ENCODE data around the gene C10orf53.

C10orf53 gene

DNA sequence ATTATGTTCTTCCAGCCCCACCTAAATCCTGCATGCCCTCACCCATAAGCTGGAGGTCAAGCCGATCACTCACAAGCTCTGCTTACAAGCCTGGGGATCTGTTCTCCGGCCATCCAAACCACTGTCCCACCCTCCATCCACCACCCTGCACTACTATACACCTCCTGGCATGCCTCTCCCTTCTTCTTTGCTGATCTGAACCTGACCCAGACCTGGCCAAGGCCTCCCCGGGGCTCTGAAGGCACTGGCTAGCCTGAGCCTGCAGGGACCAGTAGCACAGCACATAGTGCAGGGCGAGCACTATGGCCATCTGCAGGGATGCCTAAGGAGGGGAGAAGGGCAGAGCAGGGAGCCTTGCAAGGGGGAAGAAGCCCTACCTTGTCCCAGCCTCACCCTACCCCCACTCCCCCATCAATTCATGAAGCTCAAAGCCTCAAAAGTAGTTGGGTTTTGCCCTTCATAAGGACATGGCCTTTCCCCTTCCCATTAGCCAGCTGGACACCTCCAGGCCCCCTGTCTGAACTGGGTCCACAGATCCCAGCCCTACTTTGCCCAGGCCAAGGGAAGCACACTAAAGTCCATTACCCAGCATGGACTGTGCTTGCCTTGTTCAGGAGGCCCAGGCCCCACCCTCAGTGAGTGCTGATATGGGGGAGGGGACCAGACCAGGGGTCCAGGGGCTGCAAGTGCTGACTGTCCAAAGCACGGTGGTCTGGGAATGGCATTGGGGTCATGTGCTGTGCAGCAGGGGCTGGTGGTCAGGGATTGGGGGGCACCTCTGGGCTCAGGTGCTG, 36.0 kb upstream of the C10orf53 start:
- Histone ChIP-seq H3K9me2 (replicated peaks; ENCODE audit: control insufficient read depth, low read length) (no peaks in the 10 kb centered on the region), H3K4me2 (ENCODE audit: low read length) (no peak overlapping the region), H3K27ac (ENCODE audit: low read depth, low read length) (no peak overlapping the region), H3K36me3 (ENCODE audit: control insufficient read depth, low read length) (no peaks in the 10 kb centered on the region), H3K9me3 (ENCODE audit: control insufficient read depth, insufficient read depth, low read length) (no peaks in the 10 kb centered on the region), H3K27me3 (ENCODE audit: control insufficient read depth, low read length) (no peaks in the 10 kb centered on the region; the same call in 1 of the 2 replicates), H3K79me2 (ENCODE audit: control insufficient read depth, low read length) (no peaks in the 10 kb centered on the region), H3K4me1 (ENCODE audit: control insufficient read depth, low read length) (peaks cover 12% of the 10 kb centered on the region), H3F3A (ENCODE audit: control insufficient read depth, insufficient read depth) (no peaks in the 10 kb centered on the region), H4K20me1 (ENCODE audit: control insufficient read depth, insufficient read depth, low read depth, low read length) (no peaks in the 10 kb centered on the region), H3K4me3 (ENCODE audit: low read length) (no peak overlapping the region)
- no peak for TF ChIP-seq EZH2phosphoT487 (IDR thresholded peaks at IDR 0.05; ENCODE audit: borderline replicate concordance, low read length)
- TF ChIP-seq, protein P1, sequence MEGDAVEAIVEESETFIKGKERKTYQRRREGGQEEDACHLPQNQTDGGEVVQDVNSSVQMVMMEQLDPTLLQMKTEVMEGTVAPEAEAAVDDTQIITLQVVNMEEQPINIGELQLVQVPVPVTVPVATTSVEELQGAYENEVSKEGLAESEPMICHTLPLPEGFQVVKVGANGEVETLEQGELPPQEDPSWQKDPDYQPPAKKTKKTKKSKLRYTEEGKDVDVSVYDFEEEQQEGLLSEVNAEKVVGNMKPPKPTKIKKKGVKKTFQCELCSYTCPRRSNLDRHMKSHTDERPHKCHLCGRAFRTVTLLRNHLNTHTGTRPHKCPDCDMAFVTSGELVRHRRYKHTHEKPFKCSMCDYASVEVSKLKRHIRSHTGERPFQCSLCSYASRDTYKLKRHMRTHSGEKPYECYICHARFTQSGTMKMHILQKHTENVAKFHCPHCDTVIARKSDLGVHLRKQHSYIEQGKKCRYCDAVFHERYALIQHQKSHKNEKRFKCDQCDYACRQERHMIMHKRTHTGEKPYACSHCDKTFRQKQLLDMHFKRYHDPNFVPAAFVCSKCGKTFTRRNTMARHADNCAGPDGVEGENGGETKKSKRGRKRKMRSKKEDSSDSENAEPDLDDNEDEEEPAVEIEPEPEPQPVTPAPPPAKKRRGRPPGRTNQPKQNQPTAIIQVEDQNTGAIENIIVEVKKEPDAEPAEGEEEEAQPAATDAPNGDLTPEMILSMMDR (IDR thresholded peaks at IDR 0.05; ENCODE audit: low read depth, low read length, poor library complexity, severe bottlenecking): no peak

DNA sequence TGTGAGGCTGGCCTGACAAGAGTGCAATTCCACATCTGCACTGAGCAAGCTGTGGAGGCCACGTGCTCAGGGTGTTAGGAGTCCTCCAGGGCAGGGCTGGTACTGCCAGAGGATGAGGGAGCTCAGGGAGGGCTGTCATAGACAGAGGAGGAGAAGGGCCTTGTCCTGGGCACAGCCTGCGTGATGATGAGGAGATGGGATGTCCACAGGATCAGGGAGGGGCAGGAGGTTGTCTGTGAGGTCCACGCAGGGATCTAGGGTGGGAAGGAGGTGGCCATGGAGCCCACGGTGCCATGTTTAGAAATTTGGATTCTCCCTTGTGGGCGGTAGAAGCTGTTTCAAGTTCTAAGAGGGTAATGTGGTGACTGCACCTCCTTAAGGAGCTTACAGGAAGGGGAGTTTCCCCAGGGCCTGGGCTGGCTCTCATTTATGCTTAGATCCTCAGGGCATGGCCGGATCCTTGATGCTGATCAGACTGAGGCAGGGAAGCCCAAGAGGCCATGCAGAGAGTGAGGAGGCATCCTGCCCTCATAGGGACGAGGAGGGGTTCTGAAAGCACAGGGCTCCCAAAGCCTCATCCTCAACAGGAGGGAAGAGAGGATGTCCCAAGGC, 35.3 kb upstream of the C10orf53 start:
- TF ChIP-seq EZH2phosphoT487 (IDR thresholded peaks at IDR 0.05; ENCODE audit: borderline replicate concordance, low read length): no peak
- TF ChIP-seq, protein P1 (IDR thresholded peaks at IDR 0.05; ENCODE audit: low read depth, low read length, poor library complexity, severe bottlenecking): no peak
- Histone ChIP-seq H3F3A (ENCODE audit: control insufficient read depth, insufficient read depth) (peaks cover 3% of the 10 kb centered on the region; the same call in 1 of the 2 replicates), H3K9me3 (ENCODE audit: control insufficient read depth, insufficient read depth, low read length) (no peaks in the 10 kb centered on the region), H4K20me1 (ENCODE audit: control insufficient read depth, insufficient read depth, low read depth, low read length) (no peaks in the 10 kb centered on the region), H3K4me1 (ENCODE audit: control insufficient read depth, low read length) (peaks cover 19% of the 10 kb centered on the region), H3K27ac (ENCODE audit: low read depth, low read length) (no peak overlapping the region), H3K9me2 (replicated peaks; ENCODE audit: control insufficient read depth, low read length) (no peaks in the 10 kb centered on the region), H3K27me3 (ENCODE audit: control insufficient read depth, low read length) (no peaks in the 10 kb centered on the region; the same call in 1 of the 2 replicates), H3K4me3 (ENCODE audit: low read length) (no peak overlapping the region), H3K4me2 (ENCODE audit: low read length) (no peak overlapping the region), H3K79me2 (ENCODE audit: control insufficient read depth, low read length) (no peaks in the 10 kb centered on the region), H3K36me3 (ENCODE audit: control insufficient read depth, low read length) (no peaks in the 10 kb centered on the region)

DNA sequence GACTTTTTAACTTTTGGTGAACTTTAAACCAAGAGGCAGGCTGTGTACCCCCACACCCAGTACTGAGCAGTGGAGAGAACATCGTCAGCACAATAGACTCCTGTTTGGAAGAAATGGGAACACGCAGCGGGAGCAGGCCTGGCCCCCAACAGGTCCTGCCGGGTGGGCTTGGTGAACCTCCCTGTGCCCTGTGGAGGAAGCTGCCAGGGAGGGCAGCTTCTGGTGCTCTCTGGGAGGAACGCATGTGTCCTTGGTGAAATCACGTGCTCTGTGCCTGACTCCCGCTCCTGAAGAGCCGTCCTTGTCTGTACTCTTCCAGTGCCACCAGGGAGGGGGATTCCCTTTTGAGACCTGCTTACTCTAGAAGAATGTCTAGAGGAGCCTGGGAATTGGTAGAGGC, 34.0 kb upstream of the C10orf53 start:
- no peak overlapping the region for H3K4me2 ChIP-seq (ENCODE audit: low read length)

More for the DNA sequence above, 34.0 kb upstream of the C10orf53 start:
- no peaks in the 10 kb centered on the region for H3K9me2 ChIP-seq (replicated peaks; ENCODE audit: control insufficient read depth, low read length)
- no peaks in the 10 kb centered on the region for H3K36me3 ChIP-seq (ENCODE audit: control insufficient read depth, low read length)
- TF ChIP-seq EZH2phosphoT487 (IDR thresholded peaks at IDR 0.05; ENCODE audit: borderline replicate concordance, low read length): no peak
- TF ChIP-seq, protein P1 (IDR thresholded peaks at IDR 0.05; ENCODE audit: low read depth, low read length, poor library complexity, severe bottlenecking): no peak
- H3F3A ChIP-seq (ENCODE audit: control insufficient read depth, insufficient read depth): peaks cover 4% of the 10 kb centered on the region; the same call in 1 of the 2 replicates
- H3K27ac ChIP-seq (ENCODE audit: low read depth, low read length): no peak overlapping the region
- H4K20me1 ChIP-seq (ENCODE audit: control insufficient read depth, insufficient read depth, low read depth, low read length): no peaks in the 10 kb centered on the region
- H3K27me3 ChIP-seq (ENCODE audit: control insufficient read depth, low read length): no peaks in the 10 kb centered on the region; the same call in 1 of the 2 replicates
- H3K4me3 ChIP-seq (ENCODE audit: low read length): no peak overlapping the region
- H3K9me3 ChIP-seq (ENCODE audit: control insufficient read depth, insufficient read depth, low read length): no peaks in the 10 kb centered on the region
- peaks cover 32% of the 10 kb centered on the region for H3K4me1 ChIP-seq (ENCODE audit: control insufficient read depth, low read length)
- no peaks in the 10 kb centered on the region for H3K79me2 ChIP-seq (ENCODE audit: control insufficient read depth, low read length)

All from DOHH2 (cell line).